GF-D8 (cell line): ENCODE measurements around the gene PPP1R26.
"Not testable (repeated sequence)": the region's sequence is repeated elsewhere in the genome, so short reads cannot be mapped to it uniquely, and the experiment has no call there.

Experiments
- DNase-seq: peaks from one replicate; lab custom pipeline; 2025; lab: John Stamatoyannopoulos, UW

The PPP1R26 gene, protein sequence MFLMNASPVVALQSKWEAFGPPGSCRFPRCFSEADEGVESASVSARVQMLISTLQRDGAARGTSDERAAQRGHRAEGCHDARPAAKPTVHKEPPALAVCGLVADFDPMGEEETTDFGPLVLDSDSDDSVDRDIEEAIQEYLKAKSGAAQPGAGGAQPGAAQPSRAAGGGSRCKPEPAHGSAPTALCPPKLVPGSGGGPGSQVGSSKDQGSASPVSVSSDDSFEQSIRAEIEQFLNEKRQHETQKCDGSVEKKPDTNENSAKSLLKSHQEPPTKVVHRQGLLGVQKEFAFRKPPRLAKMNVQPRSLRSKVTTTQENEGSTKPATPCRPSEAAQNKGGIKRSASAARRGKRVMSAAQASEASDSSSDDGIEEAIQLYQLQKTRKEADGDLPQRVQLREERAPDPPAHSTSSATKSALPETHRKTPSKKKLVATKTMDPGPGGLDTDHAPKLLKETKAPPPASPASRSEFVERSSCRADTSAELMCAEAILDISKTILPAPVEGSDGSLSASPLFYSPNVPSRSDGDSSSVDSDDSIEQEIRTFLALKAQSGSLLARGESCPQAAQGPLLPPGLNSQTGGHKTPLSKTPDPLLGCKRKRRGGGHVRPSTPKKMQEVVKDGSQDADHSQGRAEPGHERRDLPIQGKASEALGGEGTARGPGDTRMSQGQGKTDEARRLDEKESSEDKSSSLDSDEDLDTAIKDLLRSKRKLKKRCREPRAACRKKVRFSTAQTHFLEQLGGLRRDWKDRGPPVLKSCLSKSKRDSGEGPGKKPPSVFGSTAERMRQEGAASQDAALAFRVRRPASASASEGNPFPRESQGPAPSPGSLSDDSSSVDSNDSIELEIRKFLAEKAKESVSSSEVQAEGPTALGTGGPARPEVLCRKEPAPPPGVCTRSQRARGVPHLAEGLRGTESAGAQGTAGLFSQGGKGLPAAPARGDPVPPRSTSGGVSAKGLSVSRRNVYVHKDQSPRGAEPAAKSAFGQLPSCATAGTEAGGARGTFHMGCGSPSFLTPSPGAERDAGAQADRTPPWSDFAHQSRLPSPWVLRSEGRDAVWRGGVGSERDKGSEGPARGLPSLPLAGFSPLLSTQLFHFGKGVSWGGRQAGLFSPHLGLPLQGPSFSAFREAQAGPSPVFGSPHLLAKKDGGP (N-terminal part only)

DNA sequence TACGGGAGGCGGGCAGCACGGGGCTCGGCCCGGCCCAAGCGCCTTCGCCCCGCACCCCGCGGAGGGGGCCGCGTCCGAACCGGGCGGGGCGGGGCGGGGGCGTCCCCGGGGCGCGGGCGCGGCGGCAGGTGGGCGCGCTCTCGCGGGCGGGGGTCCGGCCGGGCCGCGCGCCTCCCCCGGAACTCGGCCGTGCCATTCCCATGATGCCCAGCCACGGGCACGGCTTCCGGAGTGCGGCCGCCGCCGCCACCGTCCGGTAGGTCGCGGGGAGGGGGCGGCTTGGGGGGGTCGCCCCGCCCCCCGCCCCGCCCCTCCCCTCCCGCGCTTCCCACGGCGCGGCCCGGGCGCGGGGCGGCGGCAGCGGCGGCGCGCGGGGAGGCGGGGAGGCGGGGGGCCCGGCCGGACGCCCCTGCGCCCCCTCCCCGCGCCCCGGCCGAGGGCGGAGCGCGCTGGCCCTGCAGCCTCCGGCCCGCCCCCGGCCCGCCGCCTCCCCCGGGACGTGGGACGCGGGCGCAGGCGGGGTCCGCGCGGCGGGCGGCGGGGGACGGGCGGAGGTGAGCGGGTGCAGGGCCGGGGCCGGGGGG is at the start of gene PPP1R26:
PPP1R26 (plus strand) TSS at position 314 of the 584 bp plus-strand sequence. CDS start 4,729 bp downstream, outside the sequence.
- no peak for DNase-seq

DNA sequence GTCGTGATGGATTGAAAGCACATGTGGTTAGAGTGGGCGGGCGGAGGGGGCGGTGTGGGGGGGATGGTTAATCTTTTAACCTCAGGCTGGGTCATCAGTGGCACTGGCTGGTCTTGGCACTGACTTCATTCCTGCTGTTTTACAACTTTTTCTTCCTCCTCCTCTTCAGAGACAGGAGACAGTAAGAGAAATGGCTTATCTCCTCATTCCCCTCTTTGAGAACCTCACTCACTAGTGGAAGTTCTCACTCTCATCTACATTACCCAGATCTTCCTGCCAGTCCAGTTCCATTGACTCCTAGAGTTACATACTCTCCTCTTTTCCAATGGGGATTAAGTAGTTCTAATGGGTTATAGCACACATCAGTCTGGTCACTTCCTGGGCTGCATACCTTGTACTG is 42.3 kb upstream of the PPP1R26 start:
- no peak for DNase-seq

DNA sequence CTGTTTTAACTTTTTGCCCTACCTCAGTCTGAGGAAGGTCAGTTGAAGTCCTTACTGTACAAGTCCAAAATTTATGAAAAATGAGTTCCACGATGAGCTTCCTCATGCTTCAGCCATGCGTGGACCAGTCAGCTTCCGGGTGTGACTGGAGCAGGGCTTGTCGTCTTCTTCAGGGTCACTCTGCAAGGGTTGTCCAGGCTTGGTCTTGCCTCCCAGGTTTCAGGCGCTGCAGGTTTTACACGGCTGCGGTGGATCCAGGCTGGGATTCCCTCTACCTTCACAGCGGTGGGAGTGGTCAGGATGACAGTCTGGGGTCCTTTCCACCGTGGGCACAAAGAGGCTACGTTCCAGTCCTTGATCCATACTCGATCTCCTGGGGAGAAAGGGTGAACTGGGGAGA is 41.9 kb upstream of the PPP1R26 start:
- not testable (repeated sequence) for DNase-seq

DNA sequence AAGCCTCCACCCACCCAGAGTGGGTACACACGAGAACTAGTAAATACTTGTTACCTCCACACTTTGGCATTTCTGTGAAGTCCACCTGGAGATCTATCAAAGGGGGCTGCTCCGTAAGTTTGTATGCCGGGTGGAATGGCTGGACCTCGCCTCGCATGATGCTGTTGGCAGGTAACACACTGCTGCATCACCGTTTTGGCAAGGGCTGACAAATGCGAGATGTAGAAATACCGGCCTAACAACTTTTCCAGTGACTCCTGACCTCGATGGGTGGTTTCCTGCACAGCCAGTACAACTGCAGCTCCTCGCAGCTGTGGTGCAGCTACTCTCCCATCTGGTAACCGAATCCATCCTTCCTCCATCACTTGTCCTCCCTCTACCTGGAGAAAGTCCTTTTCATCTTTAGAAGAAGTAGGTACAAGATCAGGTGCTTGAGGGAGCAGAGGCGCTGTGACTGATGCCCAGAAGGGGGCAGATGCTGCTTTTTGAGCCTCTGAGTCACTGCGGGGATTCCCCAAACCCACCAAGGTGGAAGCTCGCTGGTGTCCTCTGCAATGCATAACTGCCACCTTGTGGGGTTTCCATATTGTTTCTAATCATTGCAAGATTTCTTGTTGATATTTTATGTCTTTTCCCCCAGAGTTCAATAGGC is 40.9 kb upstream of the PPP1R26 start:
- not testable (repeated sequence) for DNase-seq

DNA sequence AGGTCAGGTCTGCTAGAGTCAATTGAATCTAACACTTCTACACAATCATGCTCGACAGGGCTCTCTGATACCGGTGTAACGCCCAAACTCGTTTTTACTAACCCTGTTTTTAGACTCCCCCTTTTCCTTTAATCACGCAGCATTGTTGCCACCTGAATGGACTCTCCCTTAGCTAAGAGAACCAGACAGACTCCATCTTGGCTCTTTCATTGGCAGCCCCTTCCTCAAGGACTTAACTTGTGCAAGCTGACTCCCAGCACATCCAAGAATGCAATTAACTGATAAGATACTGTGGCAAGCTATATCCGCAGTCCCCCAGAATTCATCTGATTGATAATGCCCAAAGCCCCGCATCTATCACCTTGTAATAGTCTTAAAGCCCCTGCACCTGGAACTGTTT is 40.1 kb upstream of the PPP1R26 start:
- not testable (repeated sequence) for DNase-seq

DNA sequence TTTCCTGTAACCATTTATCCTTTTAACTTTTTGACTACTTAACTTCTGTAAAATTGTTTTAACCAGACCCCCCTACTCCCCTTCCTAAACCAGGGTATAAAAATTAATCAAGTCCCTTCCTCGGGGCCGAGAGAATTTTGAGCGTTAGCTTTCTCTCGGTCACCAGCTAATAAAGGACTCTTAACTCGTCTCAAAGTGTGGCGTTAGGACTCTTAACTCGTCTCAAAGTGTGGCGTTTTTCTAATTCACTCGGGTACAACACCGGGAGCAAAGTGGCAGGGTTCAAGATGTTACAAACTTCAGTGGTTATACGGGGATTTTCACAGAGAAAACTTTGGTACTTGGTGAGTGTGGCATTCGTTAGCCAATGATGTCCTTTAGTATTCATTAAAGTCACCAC is 39.7 kb upstream of the PPP1R26 start:
- DNase-seq = no peak

DNA sequence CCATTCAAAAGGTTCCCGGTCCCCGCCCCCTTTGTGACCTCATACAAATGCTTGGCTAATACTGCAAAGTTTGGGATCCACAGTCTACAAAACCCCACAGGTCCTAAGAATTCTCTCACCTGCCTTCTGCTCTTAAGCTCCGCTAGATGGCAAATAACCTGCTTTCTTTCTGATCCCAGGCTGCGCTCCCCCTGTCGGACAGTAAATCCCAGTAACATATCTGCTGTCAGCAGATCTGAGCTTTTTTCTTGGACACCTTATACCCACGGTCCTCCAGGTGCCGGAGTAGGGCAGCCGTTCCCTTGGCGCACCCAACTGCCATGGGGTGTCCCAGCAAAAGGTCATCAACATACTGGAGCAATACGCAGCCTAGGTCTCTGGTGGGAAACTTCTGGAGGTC is 39.0 kb upstream of the PPP1R26 start:
- DNase-seq = no peak

DNA sequence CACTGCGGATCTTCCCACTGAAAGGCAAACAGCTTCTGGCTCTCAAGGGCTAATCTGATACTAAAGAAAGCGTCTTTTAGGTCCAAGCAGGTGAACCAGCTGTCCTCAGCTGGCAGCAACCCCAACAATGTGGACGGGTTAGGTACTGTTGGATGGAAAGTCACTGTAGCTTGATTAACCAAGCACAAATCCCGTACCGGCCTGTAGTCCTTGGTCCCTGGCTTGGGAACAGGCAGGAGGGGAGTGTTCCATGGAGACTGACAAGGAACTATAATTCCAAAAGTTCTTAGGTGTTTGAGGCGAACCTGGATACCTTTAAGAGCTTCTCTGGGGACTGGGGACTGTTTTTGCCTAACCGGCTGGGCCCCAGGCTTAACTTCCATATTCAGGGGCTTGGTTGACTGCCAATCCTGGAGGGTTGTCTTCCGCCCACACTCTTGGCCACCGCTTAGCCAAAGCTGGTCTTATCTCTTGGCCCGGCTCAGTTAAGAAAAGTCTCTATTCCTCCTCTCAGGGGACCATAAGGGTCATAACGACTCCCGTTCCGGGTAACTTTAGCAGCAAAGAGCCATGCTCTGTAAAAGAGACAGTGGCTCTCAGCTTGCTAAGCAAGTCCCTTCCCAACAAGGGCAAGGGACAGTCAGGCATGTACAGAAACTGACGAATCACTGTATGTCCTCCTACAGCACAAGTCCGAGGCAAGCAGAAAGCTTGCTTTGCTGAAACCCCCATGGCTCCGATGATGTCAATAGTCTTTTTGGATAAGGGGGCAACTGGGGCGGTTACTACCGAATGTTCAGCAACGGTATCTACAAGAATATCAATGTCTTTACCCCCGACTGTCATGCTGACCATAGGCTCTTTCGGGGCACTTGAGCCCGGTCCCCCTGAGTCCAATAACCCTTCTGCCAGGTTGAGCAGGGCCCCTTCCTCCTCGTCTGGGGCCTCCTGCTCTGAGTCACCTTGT is 38.2 kb upstream of the PPP1R26 start:
- DNase-seq = peak; percentile 11

DNA sequence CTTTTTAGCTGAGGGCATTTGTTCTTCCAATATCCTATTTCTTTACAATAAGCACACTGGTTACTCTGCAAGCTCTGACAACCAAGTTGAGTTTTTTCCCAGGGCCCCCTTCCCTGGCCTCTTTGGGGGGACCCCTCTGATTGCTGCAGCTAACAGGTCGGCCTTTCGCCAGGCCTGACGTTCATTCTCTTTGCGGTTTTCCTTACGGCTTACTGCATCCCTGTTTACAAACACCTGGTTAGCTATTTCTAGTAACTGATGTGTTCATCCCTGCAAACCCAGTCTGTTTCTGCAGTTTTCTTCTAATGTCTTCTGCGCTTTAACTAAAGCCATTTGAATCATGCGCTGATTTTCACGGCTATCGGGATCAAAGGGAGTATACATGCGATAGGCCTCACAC is 37.5 kb upstream of the PPP1R26 start:
- DNase-seq = no peak

DNA sequence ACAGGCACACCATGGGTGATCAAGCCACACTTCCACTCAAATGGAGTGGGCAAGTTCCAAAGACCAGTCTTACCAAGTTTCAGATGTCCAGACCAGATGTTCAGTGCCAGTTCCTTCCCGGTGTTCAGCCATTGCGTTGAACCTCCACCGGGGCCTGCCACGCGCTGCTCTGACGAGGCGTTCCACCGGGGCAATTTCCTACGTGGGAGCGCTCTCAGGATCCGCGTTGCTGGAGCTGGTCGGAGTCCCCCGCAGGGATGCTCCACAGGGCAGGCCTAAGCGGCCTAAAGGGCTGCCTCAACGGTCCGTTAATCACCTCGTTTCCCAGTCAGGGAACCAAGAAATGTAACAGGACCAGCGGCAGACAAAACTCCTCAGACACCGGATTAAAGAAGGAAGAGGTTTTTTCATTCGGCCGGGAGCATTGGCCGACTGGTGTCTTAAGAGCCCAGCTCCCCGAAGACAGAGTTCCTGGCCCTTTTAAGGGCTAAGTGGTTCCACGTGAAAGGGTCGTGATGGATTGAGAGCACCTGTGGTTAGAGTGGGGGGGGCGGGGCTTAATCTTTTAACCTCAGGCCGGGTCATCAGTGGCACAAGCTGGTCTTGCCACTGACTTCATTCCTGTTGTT is 35.7 kb upstream of the PPP1R26 start:
- no peak for DNase-seq

DNA sequence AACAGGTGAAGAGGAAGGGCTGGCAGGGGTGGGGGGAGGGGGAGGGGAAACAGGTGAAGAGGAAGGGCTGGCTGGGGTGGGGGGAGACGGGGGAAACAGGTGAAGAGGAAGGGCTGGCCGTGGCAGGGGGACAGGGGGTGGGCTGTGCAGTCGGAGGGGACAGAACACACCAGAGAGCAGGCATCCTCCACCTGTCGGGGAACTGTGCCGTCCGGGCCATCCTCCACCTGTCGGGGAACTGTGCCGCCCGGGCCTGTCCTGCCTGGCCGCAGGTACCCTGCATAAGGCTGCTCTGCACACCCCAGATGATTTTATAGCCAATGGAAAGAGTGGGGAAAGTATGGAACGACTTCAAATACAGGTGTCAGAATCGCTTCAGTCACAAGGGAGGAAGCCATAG is 32.5 kb upstream of the PPP1R26 start:
- no peak for DNase-seq

DNA sequence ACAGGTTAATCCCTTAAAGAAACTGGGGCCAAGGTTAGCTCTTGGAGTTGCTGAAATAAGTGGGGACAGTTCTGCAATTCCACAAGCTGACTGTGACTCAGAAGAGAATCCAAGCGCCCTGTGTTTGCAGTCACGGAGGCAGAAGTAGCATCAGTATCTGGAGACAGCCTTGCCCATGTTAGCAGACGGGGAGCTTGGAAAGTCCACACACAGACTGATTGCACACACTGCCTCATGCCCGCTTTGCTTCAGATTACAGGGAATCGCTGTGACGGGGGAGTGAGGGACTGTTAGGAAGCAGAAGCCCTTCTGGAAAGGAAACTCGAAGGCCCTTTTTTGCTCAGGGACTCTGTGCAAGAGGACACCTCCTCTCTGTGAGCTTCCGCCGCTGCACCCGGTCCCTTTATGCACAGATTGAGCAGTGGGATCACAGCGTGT is 30.9 kb upstream of the PPP1R26 start:
- DNase-seq = no peak

DNA sequence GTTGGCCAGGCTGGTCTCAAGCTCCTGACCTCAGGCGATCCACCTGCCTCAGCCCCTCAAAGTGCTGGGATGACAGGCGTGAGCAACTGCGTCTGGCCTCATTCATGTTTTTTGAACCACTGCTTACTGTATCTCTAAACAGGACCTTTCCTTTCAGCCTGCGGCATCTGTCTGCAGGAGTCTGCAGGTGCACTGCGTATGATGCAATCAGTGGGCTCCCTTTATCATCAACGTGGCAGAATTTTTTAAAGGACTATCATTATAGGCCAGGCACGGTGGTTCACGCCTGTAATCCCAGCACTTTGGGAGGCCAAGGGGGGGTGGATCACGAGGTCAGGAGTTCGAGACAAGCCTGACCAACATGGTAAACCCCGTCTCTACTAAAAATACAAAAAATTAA is 30.1 kb upstream of the PPP1R26 start:
- DNase-seq = not testable (repeated sequence)

DNA sequence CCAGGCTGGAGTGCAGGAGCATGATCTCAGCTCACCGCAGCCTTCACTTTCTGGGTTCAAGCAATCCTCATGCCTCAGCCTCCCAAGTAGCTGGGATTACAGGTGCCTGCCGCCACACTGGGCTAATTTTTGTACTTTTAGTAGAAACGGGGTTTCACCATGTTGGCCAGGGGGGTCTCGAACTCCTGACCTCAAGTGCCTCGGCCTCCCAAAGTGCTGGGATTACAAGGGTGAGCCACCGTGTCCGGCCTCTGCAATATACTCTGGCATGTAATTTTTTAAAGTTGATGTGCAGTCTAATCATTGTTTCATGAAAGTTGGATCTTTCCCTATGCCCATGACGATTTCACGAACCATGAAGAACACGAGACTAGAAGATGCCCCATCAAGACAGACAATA is 28.6 kb upstream of the PPP1R26 start:
- DNase-seq = no peak

DNA sequence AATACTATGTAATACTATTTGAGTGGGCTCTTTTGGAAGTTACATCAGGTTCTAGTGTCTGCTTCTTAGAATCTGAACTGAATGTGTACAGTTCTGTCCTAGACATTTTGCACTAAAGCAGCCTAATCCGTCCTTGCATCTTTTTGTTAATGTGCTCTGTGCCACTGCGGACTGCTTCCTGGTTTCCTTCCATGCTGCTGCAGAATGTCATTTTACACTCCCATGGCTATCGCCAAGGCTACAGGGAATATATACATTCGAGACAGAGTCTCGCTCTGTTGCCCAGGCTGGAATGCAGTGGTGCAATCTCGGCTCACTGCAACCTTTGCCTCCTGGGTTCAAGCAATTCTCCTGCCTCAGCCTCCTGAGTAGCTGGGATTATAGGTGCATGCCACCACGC is 27.7 kb upstream of the PPP1R26 start:
- DNase-seq = not testable (repeated sequence)

DNA sequence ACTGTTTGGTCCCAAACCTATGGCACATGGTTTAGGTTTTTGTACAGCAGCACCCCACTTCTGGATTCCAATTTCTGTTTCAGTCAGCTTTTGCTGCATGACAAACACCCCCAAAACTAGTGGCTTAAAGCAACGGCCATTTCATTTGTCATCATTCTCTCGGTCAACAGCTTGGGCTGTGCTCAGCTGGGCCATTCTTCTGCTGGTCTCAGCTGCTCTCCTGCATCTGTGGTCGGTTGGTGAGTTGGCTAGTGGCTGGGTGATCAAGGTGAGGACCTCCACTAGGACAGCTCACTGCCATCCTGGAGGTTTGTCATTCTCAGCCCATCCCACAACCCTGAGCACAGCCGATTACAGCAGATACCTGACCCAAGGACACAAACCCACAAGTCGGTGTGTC is 24.8 kb upstream of the PPP1R26 start:
- no peak for DNase-seq

DNA sequence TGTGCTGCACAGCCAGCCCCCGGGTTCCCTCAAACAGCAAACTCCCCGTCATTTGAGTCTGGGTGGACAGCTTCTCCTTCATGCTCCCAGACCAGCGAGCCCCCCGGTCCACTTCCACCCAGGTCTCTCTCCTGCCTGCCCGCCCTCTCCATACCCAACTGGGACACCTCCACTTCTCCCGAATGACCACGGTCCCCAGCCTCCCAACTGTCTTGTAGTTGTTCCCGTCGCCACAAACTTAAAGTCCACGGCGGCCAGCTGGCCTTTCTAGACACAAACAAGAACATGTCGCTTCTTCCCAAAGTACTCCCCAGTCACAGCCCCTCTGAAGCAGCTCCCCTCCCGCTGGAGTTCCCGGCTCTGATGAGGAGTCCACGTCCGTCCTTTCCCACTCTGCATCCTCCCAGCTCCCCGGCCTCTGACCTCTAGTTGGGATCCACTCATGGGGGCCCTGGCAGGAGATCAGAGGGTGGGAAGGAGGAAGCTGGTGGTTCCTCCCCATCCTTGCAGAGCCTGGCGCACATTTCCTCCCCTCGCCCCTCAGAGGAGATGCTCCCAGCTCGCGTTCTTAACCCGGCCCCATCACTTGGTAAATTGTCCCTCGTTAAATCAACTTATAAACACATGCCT is 24.1 kb upstream of the PPP1R26 start:
- DNase-seq = no peak

DNA sequence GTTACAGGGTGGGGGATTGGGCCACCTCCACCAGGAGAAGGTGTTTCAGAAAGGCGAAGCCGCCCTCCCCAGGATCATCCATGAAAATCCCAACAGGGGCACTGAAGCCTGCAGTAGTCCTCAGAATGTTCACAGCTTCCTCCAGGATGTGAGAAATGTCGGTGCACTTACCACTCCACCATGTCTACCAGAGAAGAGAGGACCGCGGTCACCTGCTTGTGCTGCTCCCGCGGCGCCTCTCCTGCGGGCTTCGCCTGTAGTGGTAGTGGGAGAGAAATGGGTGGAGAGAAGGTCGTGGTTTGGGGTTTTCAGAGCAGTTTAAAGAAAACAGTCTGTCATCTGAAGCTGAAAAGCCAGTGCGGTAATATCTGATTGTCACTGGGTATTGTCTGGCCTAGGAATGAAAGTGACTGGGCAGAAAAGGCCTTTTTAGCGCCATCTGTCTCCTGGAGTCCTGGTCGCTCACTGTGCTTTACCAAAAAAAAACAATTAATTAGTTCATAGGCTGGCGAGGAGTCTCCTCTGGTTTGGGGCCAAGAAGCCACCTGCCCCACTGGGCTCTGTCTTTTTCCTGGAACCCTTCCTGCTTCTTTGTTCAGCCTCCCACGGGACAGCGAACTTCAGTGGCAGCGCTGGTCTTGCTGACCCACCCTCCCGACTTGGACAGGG is 23.0 kb upstream of the PPP1R26 start:
- no peak for DNase-seq

DNA sequence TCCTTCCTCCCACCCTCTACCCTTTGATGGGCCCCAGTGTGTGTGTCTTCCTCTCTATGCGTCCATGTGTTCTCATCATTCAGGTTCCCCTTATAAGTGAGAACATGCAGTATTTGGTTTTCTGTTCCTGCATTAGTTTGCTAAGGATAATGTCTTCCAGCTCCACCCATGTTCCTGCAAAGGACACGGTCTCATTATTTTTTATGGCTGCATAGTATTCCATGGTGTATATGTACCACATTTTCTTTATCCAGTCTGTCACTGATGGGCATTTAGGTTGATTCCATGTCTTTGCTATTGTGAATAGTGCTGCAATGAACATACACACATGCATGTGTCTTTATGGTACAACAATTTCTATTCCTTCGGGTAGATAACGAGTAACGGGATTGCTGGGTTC is 21.1 kb upstream of the PPP1R26 start:
- not testable (repeated sequence) for DNase-seq
